ENCODE measurements around the gene ABI3BP. TPM values are rescaled to one million over a fixed set of nuclear protein-coding genes. Genes with fewer than 3 reads are reported as not detected.

ABI3BP gene
- polyA plus RNA-seq, 1 of the 3 experiments (the other 2 are of a cell fraction): 8.4 TPM

- Histone ChIP-seq H3K4me2 (no peak overlapping the region), H3K27ac (ENCODE audit: low read depth in 2 of 2, low read length in 1 of 2) (no peak overlapping the region), H3K9me3 (no peaks in the 10 kb centered on the region), H3K4me1 (ENCODE audit: control insufficient read depth in 1 of 2, insufficient read depth in 2 of 2, low read depth in 1 of 2, low read length in 1 of 2) (peaks cover 0 to 27% of the 10 kb centered on the region in 2 experiments; a peak in 2 of 4 replicates), H4K20me1 (ENCODE audit: insufficient read depth) (no peaks in the 10 kb centered on the region), H3K9me2 (no peaks in the 10 kb centered on the region), H3K79me2 (ENCODE audit: insufficient read depth) (no peaks in the 10 kb centered on the region), H3K27me3 (ENCODE audit: insufficient read depth) (no peaks in the 10 kb centered on the region), H3K4me3 (ENCODE audit: low read depth in 2 of 2, low read length in 1 of 2) (no peak overlapping the region), H2AFZ (ENCODE audit: low read depth) (no peak overlapping the region), H3K9ac (no peak overlapping the region), H3F3A (replicated peaks; ENCODE audit: insufficient read depth) (no peaks in the 10 kb centered on the region), H3K36me3 (replicated peaks in 1 of 2; ENCODE audit: control insufficient read depth in 1 of 2, insufficient read depth in 2 of 2, low read length in 1 of 2) (no peaks in the 10 kb centered on the region)
- ChIA-PET POLR2A (no interaction called here), CTCF (interaction anchor here (1.0 to 1.6 kb wide), 5 partner anchors 9 to 227 kb away, joined by 3 to 4 read pairs (median 3); partner anchors contain the start of gene ABI3BP)
- DNase-seq: no peak
- WGBS (ENCODE audit: low lambda C conversion rate): 80% methylated on average over 6 of the region's 6 CpGs
- TF ChIP-seq NFIC (IDR thresholded peaks at IDR 0.05; ENCODE audit: borderline replicate concordance) (no peak), CHD2 (IDR thresholded peaks at IDR 0.05; ENCODE audit: low read length, partially characterized antibody) (no peak), TCF12 (IDR thresholded peaks at IDR 0.05) (0 out of 2 replicates have a peak, but pooled peaks have one; percentile 16), RCOR1 (IDR thresholded peaks at IDR 0.05; ENCODE audit: low read length) (no peak)
Observed at GRCh38 chr3:100968932-100969906, 24.0 kb downstream of the ABI3BP start.

- Histone ChIP-seq H2AFZ (ENCODE audit: low read depth) (no peak overlapping the region), H3K79me2 (ENCODE audit: insufficient read depth) (no peaks in the 10 kb centered on the region), H3K27ac (ENCODE audit: low read depth in 2 of 2, low read length in 1 of 2) (peak overlapping the region; percentile 20 to 94; a peak in 3 of 4 replicates), H3K9me2 (no peaks in the 10 kb centered on the region), H3K27me3 (ENCODE audit: insufficient read depth) (no peaks in the 10 kb centered on the region), H3K4me2 (no peak overlapping the region), H3K4me3 (ENCODE audit: low read depth in 2 of 2, low read length in 1 of 2) (no peak overlapping the region; a peak in 1 of 4 replicates), H3K4me1 (ENCODE audit: control insufficient read depth in 1 of 2, insufficient read depth in 2 of 2, low read depth in 1 of 2, low read length in 1 of 2) (peaks cover 0 to 19% of the 10 kb centered on the region in 2 experiments; a peak in 2 of 4 replicates), H3K9ac (no peak overlapping the region), H3F3A (replicated peaks; ENCODE audit: insufficient read depth) (no peaks in the 10 kb centered on the region), H3K36me3 (replicated peaks in 1 of 2; ENCODE audit: control insufficient read depth in 1 of 2, insufficient read depth in 2 of 2, low read length in 1 of 2) (no peaks in the 10 kb centered on the region), H3K9me3 (no peaks in the 10 kb centered on the region), H4K20me1 (ENCODE audit: insufficient read depth) (no peaks in the 10 kb centered on the region)
- 22% methylated on average over 2 of the region's 2 CpGs for WGBS (ENCODE audit: low lambda C conversion rate)
- CTCF ChIA-PET: interaction anchor here (0.6 to 0.7 kb wide), 2 partner anchors 16 to 437 kb away, joined by 3 read pairs; no protein-coding TSS in a partner anchor
- POLR2A ChIA-PET: interaction anchor here (0.6 kb wide), 1 partner anchor 818 kb away, joined by 3 read pairs; no protein-coding TSS in a partner anchor
- peak; percentile 37 for DNase-seq
- TF ChIP-seq RAD21 (IDR thresholded peaks at IDR 0.05; ENCODE audit: low read length) (peak; percentile 28; the same call in 1 of the 2 replicates), RCOR1 (IDR thresholded peaks at IDR 0.05; ENCODE audit: low read length) (peak; percentile 92), TAF1 (IDR thresholded peaks at IDR 0.05; ENCODE audit: borderline replicate concordance, low read depth, low read length) (no peak), TCF12 (IDR thresholded peaks at IDR 0.05) (peak; percentile 79), USF2 (IDR thresholded peaks at IDR 0.05; ENCODE audit: borderline replicate concordance, low read depth, low read length) (no peak), GATA2 (CRISPR knock-in tag; IDR thresholded peaks at IDR 0.05) (peak; percentile 84), JUND (IDR thresholded peaks at IDR 0.05) (peak; percentile 7; the same call in 1 of the 2 replicates), SIN3A (IDR thresholded peaks at IDR 0.05; ENCODE audit: borderline replicate concordance, low read depth, low read length) (no peak), ZBTB33 (IDR thresholded peaks at IDR 0.05; ENCODE audit: borderline replicate concordance, low read depth) (no peak), USF1 (IDR thresholded peaks at IDR 0.05; ENCODE audit: borderline replicate concordance, low read depth) (no peak), TEAD4 (IDR thresholded peaks at IDR 0.05; ENCODE audit: borderline replicate concordance, insufficient read depth) (peak; percentile 35; the same call in 1 of the 2 replicates), EP300 (IDR thresholded peaks at IDR 0.05; ENCODE audit: borderline replicate concordance in 1 of 2, low read depth in 1 of 2, low read length in 1 of 2) (peak in 1 of 2 experiments; percentile 97; a peak in 2 of 4 replicates), FOSL2 (IDR thresholded peaks at IDR 0.05; ENCODE audit: borderline replicate concordance, low read depth) (peak; percentile 29; the same call in 1 of the 2 replicates), NRF1 (IDR thresholded peaks at IDR 0.05; ENCODE audit: low read depth, low read length) (no peak), CHD2 (IDR thresholded peaks at IDR 0.05; ENCODE audit: low read length, partially characterized antibody) (peak; percentile 81), EZH2phosphoT487 (IDR thresholded peaks at IDR 0.05; ENCODE audit: borderline replicate concordance, low read depth) (no peak), FOXM1 (IDR thresholded peaks at IDR 0.05; ENCODE audit: low read depth) (no peak), YY1 (IDR thresholded peaks at IDR 0.05; ENCODE audit: low read depth) (no peak)
Observed at GRCh38 chr3:100966807-100967206, 26.4 kb downstream of the ABI3BP start.
